Coronary artery (tissue), 2 donors: ENCODE results near the gene RAB36.

ENCODE experiments used
- DNase-seq: peaks from one replicate; pipeline ENCODE4 v3.0.0-alpha.2; 2017; ENCODE audit warnings: low spot score
- H3K27ac ChIP-seq, 2 donors: fragments of 200-600 bp; sonication (generic); one replicate each; pipeline ENCODE4 v1.5.1; 2016 to 2019
- H3K4me3 ChIP-seq: fragments of 200-600 bp; sonication (generic); 2 replicates; pipeline ENCODE4 v1.5.1; 2016; ENCODE audit warnings: mild to moderate bottlenecking, moderate library complexity
- TF ChIP-seq, protein P1 (sequence below): fragments of 200-600 bp; sonication (generic); IDR thresholded peaks from one replicate; pipeline ENCODE4 v1.5.1; 2019; ENCODE audit warnings: antibody characterized with exemption

Gene RAB36

DNA sequence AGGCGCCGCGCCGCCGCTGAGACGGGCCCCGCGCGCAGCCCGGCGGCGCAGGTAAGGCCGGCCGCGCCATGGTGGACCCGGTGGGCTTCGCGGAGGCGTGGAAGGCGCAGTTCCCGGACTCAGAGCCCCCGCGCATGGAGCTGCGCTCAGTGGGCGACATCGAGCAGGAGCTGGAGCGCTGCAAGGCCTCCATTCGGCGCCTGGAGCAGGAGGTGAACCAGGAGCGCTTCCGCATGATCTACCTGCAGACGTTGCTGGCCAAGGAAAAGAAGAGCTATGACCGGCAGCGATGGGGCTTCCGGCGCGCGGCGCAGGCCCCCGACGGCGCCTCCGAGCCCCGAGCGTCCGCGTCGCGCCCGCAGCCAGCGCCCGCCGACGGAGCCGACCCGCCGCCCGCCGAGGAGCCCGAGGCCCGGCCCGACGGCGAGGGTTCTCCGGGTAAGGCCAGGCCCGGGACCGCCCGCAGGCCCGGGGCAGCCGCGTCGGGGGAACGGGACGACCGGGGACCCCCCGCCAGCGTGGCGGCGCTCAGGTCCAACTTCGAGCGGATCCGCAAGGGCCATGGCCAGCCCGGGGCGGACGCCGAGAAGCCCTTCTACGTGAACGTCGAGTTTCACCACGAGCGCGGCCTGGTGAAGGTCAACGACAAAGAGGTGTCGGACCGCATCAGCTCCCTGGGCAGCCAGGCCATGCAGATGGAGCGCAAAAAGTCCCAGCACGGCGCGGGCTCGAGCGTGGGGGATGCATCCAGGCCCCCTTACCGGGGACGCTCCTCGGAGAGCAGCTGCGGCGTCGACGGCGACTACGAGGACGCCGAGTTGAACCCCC, 35.8 kb downstream of the RAB36 start:
- no peak for DNase-seq
- peak overlapping the region; percentile 46 to 93 for H3K27ac ChIP-seq
- TF ChIP-seq, protein P1, sequence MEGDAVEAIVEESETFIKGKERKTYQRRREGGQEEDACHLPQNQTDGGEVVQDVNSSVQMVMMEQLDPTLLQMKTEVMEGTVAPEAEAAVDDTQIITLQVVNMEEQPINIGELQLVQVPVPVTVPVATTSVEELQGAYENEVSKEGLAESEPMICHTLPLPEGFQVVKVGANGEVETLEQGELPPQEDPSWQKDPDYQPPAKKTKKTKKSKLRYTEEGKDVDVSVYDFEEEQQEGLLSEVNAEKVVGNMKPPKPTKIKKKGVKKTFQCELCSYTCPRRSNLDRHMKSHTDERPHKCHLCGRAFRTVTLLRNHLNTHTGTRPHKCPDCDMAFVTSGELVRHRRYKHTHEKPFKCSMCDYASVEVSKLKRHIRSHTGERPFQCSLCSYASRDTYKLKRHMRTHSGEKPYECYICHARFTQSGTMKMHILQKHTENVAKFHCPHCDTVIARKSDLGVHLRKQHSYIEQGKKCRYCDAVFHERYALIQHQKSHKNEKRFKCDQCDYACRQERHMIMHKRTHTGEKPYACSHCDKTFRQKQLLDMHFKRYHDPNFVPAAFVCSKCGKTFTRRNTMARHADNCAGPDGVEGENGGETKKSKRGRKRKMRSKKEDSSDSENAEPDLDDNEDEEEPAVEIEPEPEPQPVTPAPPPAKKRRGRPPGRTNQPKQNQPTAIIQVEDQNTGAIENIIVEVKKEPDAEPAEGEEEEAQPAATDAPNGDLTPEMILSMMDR, result no peak
- H3K4me3 ChIP-seq, result peak overlapping the region; percentile 86

GRCh38 chr22:23181721-23182308, 36.5 kb downstream of the RAB36 start:
- Histone ChIP-seq H3K27ac (peak overlapping the region; percentile 46 to 93), H3K4me3 (peak overlapping the region; percentile 86)
- no peak for DNase-seq
- TF ChIP-seq, protein P1, result no peak

DNA sequence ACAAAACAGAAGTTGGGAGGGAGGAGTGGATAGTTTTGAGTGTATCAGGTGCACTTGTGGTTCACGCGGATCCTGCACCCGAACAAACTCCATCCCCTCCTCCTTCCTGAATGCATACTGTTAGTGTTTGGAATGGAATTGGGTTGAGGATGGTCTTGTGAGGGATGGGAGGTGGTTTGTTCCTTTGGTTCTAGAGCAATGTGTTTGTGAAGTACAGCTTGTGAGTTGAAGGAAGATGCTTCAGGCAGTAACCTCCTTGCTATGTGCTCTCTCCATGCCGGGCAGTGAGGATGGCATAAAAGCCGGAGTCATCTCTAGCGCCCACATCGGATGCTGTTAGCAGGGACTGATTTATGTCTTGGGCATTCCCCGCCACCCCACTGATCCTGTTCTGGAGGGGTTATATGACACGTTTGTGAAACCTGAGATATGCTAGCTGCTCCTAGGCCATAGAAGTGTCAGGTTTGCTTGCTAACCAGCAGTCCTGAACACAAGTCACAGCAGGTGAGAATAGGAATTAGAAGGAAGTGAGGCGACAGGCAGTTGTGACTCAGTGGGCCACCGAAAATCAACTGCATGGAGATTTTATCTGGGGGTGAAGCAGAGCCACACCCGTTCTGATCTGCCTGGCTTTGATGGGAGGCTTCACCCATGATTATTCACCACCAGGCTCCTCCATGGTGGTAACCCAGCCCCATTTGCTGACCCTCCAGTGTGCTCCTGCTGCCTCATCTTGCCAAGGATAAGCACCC, 37.2 kb downstream of the RAB36 start:
- TF ChIP-seq, protein P1, result no peak
- H3K4me3 ChIP-seq, result peak overlapping the region; percentile 86
- no peak for DNase-seq
- peak overlapping the region; percentile 46 to 93 for H3K27ac ChIP-seq

DNA sequence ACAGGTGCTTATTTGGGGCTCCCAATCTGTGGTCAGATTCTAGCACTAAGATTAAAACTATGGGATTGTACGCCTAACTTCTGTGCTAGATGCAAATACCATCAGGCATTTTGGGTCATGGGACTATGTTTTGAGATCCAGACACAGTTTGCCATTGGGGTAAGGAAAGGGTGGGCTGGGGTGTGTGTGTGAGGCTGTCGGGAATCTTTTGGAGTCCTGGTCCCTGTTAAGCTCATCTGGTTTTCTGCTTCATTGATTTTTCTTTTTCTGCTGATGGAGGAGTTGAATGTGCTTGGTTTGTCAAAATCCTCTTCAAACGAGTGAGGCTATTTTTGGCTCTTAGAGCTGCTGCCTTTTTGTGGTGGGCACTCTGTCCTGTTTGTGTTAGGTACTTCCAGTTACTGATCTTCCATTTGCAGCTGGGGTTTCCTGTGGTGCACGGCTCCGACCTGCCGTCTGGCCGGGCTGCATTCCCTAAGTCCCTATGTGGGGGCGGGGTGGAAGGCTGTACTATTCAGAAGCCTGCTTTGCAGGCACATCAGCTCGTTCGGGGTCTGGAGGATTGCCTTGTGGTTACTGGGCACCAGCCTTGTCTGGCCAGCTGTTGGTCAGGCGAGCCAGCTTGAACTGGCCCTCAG, 37.9 kb downstream of the RAB36 start:
- H3K27ac ChIP-seq, result peak overlapping the region; percentile 46 to 93
- TF ChIP-seq, protein P1, result no peak
- DNase-seq, result no peak
- H3K4me3 ChIP-seq, result peak overlapping the region; percentile 86

DNA sequence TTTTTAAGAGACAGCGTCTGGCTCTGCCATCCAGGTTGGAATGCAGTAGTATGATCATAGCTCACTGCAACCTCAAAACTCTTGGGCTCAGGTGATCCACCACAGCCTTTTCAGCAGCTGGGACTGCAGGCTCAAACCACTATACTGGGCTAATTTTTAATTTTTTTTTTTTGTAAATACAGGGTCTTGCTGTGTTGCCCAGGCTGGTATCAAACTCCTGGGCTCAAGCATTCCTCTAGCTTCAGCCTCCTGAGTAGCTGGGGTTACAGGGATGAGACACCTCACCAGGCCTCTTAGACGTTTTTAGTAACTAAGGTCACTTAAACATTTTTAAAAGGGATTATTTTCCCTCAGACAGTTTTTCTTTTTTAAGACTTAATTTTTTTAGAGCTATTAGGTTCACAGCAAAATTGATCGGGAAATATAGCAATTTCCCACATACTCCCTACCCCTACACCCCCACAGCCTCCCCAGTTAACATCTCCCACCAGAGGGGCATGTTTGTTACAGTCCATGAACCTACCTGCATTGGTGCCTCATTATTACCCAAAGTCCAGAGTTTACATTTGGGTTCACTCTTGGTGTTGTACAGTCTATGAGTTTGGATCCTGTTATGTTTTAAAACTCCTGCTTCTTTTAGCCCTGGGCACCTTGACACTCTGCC, 39.0 kb downstream of the RAB36 start:
- peak overlapping the region; percentile 86 for H3K4me3 ChIP-seq
- DNase-seq, result no peak
- TF ChIP-seq, protein P1, result no peak
- peak overlapping the region; percentile 40 to 46 for H3K27ac ChIP-seq

DNA sequence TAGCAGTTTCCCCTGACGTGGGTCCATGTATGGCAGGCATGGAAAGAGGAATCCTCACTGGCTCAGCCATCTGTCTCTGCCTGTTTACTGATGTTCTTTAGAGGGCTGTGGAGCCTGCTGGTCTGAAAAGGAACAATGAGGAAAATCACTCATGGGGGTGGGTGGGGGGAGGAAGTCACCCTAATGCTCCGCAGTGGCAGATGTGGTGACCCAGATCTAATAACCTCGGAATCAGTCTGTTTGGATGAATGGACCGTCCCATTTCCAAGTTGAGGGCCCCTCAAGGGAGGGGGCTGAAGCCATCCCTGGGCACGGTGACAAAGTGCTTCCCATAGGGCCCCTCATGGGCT, 39.5 kb downstream of the RAB36 start:
- no peak for DNase-seq
- TF ChIP-seq, protein P1, result no peak
- Histone ChIP-seq H3K4me3 (peak overlapping the region; percentile 8), H3K27ac (peak overlapping the region in 1 of 2 donors; percentile 40)
